GM12872 (cell line): Measurements from ENCODE around the gene ASPRV1.

Experiments
- TF ChIP-seq, protein P1 (sequence below): IDR thresholded peaks from 3 replicates; pipeline ENCODE4 v1.5.1; 2011; ENCODE audit warnings: low read depth, mild to moderate bottlenecking, low read length, moderate library complexity; ENCODE audit not compliant: insufficient read depth

The ASPRV1 gene

GRCh38 chr2:69975136-69975852, 13.9 kb upstream of the ASPRV1 start:
- TF ChIP-seq, protein P1, sequence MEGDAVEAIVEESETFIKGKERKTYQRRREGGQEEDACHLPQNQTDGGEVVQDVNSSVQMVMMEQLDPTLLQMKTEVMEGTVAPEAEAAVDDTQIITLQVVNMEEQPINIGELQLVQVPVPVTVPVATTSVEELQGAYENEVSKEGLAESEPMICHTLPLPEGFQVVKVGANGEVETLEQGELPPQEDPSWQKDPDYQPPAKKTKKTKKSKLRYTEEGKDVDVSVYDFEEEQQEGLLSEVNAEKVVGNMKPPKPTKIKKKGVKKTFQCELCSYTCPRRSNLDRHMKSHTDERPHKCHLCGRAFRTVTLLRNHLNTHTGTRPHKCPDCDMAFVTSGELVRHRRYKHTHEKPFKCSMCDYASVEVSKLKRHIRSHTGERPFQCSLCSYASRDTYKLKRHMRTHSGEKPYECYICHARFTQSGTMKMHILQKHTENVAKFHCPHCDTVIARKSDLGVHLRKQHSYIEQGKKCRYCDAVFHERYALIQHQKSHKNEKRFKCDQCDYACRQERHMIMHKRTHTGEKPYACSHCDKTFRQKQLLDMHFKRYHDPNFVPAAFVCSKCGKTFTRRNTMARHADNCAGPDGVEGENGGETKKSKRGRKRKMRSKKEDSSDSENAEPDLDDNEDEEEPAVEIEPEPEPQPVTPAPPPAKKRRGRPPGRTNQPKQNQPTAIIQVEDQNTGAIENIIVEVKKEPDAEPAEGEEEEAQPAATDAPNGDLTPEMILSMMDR: no peak

- TF ChIP-seq, protein P1: no peak
Measured at GRCh38 chr2:69973335-69973735, 11.9 kb upstream of the ASPRV1 start.

- TF ChIP-seq, protein P1: no peak
Measured at GRCh38 chr2:69972822-69973221, 11.4 kb upstream of the ASPRV1 start.

- TF ChIP-seq, protein P1: no peak
Measured at GRCh38 chr2:69969991-69970390, 8.6 kb upstream of the ASPRV1 start.

DNA sequence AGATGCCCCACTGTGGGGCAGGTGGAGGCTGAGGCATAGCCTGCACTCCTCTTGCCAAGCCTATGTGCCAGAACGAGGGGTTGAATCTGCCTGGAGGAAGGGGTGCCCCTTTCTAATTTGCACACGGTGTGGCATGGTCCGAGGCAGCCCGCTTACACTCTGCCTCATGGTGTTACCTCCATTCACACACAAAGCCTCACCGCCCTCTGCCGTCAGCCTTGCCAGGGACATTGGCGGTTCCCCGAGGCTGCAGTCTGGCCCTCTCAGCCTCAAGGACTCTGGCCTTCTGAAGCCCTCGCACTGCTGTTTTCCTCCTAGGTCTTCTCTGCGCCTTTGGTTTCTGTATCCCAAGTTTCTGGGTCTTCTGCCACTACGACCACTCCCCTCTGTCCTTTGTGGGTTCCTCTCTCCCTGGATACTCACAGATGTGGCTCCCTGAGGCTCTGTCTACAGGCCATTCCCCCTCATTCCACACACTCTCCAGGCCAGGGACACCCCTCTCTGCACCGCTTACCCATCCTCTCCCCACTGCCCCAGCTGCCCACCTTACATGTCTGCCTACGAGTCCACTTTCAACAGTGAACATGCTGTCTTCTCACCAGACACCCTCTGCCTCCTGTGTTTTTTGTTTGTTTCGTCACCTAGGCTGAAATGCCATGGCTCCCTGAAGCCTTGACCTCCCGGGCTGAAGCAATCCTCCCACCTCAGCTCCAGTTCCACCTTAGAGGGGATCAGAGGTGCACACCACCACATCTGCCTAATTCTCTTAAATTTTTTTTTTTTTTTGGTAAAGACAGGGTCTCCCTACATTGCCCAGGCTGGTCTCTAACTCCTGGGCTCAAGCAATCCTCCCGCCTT, 7.9 kb upstream of the ASPRV1 start:
- TF ChIP-seq, protein P1: no peak

DNA sequence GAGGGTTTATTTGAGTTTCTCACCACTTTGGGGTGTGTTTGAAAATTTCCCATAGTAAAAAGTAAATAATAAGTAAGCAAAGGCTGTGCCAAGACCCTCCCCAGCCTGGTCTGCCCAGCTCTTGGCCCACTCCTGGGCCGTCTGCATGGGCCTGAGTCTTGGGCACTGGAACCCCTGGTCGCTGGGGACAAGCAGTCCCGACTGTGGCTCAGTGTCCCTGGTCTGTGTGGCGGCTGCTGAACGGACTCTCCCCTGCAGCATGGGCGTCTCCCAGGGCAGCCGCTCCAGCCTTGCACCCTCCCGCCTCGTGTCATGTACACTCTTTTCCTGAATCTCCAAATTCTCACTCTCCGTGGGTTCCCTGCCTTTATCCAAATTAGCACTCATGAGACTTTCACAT, 7.2 kb upstream of the ASPRV1 start:
- TF ChIP-seq, protein P1: no peak

- TF ChIP-seq, protein P1: no peak
Measured at GRCh38 chr2:69966496-69966895, 5.1 kb upstream of the ASPRV1 start.
